ENCODE data around the gene BNIP5. TPM values are rescaled to one million over a fixed set of nuclear protein-coding genes. Genes with fewer than 3 reads are reported as not detected.

The BNIP5 gene
- total and polyA plus RNA-seq, 2 of the 13 experiments (the other 11 are each of a cell fraction or from before 2014, with no cell fraction given) = not detected

- TF ChIP-seq PRDM4 (CRISPR knock-in tag; IDR thresholded peaks at IDR 0.05; ENCODE audit: borderline replicate concordance) (no peak), SNRNP70 (IDR thresholded peaks at IDR 0.05; ENCODE audit: low read depth, low read length) (no peak), ZNF317 (CRISPR knock-in tag; IDR thresholded peaks at IDR 0.05) (peak; percentile 99), ZNF333 (CRISPR knock-in tag; IDR thresholded peaks at IDR 0.05; ENCODE audit: borderline replicate concordance) (no peak), ATF4 (CRISPR knock-in tag; IDR thresholded peaks at IDR 0.05) (peak in 1 of 2 experiments; percentile 37; a peak in 1 of 4 replicates), YEATS2 (CRISPR knock-in tag; IDR thresholded peaks at IDR 0.05; ENCODE audit: borderline replicate concordance) (no peak), CREM (IDR thresholded peaks at IDR 0.05) (peak; percentile 35; the same call in 1 of the 2 replicates), CREM (CRISPR knock-in tag; IDR thresholded peaks at IDR 0.05) (no peak), HBP1 (CRISPR knock-in tag; IDR thresholded peaks at IDR 0.05; ENCODE audit: low read depth) (peak; percentile 32; the same call in 1 of the 2 replicates), ZNF367 (CRISPR knock-in tag; IDR thresholded peaks at IDR 0.05; ENCODE audit: borderline replicate concordance) (no peak), ELK4 (CRISPR knock-in tag; IDR thresholded peaks at IDR 0.05; ENCODE audit: borderline replicate concordance) (no peak), ZNF564 (CRISPR knock-in tag; IDR thresholded peaks at IDR 0.05) (no peak), IRX3 (CRISPR knock-in tag; IDR thresholded peaks at IDR 0.05; ENCODE audit: borderline replicate concordance, low read depth) (no peak), ZFP82 (CRISPR knock-in tag; IDR thresholded peaks at IDR 0.05; ENCODE audit: borderline replicate concordance) (no peak), TCF12 (IDR thresholded peaks at IDR 0.05) (no peak), TCF12 (CRISPR knock-in tag; IDR thresholded peaks at IDR 0.05) (no peak), ZNF543 (CRISPR knock-in tag; IDR thresholded peaks at IDR 0.05) (no peak), ZNF724P (CRISPR knock-in tag; IDR thresholded peaks at IDR 0.05; ENCODE audit: borderline replicate concordance) (no peak), DRAP1 (CRISPR knock-in tag; IDR thresholded peaks at IDR 0.05) (no peak), MAFF (IDR thresholded peaks at IDR 0.05; ENCODE audit: low read depth, low read length) (no peak), ZSCAN29 (CRISPR knock-in tag; conservative IDR thresholded peaks at IDR 0.05) (no peak), AHR (CRISPR knock-in tag; IDR thresholded peaks at IDR 0.05) (no peak), ZFX (CRISPR knock-in tag; IDR thresholded peaks at IDR 0.05; ENCODE audit: low read depth) (no peak), ZNF691 (CRISPR knock-in tag; IDR thresholded peaks at IDR 0.05; ENCODE audit: borderline replicate concordance, low read depth) (no peak)
Observed at GRCh38 chr6:36334832-36335459, 1.7 kb downstream of the BNIP5 start (continued).

Measured in HepG2 (cell line).